H1 (cell line): Measurements from ENCODE around the gene ADGRL2. TPM values are rescaled to one million over a fixed set of nuclear protein-coding genes. Genes with fewer than 3 reads are reported as not detected.

ENCODE experiments used
- CTCF ChIA-PET: fragments of 300-600 bp; sonication (Branson Sonifier 250); formaldehyde crosslinking; loops from one replicate; lab custom pipeline; 2021; ENCODE audit not compliant: partially characterized antibody; lab: Charles Lee
- POLR2A ChIA-PET: fragments of 300-600 bp; sonication (Branson Sonifier 250); formaldehyde crosslinking; loops from one replicate; lab custom pipeline; 2021; ENCODE audit warnings: inconsistent platforms; ENCODE audit not compliant: partially characterized antibody; lab: Charles Lee
- DNase-seq, 2 experiments: peaks; one replicate each; pipeline versions ENCODE4 v3.0.0 to v3.0.0-alpha.2; 2010 to 2022; ENCODE audit warnings: low spot score in 2 of 2, low read depth in 1 of 2, mixed read lengths in 1 of 2
- FAIRE-seq: peaks from 2 replicates; lab custom pipeline; 2011; peaks lifted over from hg19 to GRCh38; lab: Jason Lieb, UNC
- H2AFZ ChIP-seq: 2 replicates; pipeline ENCODE4 v1.8.1; 2012; ENCODE audit warnings: low read length, inconsistent platforms
- H2AK5ac ChIP-seq: 2 replicates; pipeline ENCODE4 v1.6.1; 2013; ENCODE audit warnings: low read depth, low read length
- H2BK120ac ChIP-seq: replicated peaks from 2 replicates; pipeline ENCODE3; 2013; ENCODE audit warnings: low read depth, low read length, inconsistent platforms
- H2BK12ac ChIP-seq: 2 replicates; pipeline ENCODE4 v1.6.1; 2013; ENCODE audit warnings: low read depth, low read length
- H2BK15ac ChIP-seq: 2 replicates; pipeline ENCODE4 v1.6.1; 2013; ENCODE audit warnings: low read length
- H2BK20ac ChIP-seq: 2 replicates; pipeline ENCODE4 v1.6.1; 2013; ENCODE audit warnings: low read length
- H2BK5ac ChIP-seq: 2 replicates; pipeline ENCODE4 v1.6.1; 2013; ENCODE audit warnings: low read depth, low read length
- H3K14ac ChIP-seq: 2 replicates; pipeline ENCODE4 v1.6.1; 2013; ENCODE audit warnings: inconsistent platforms; ENCODE audit not compliant: insufficient read length
- H3K18ac ChIP-seq: 2 replicates; pipeline ENCODE4 v1.6.1; 2013; ENCODE audit warnings: low read length; ENCODE audit errors: extremely low read depth
- H3K23ac ChIP-seq: 2 replicates; pipeline ENCODE4 v1.6.1; 2013; ENCODE audit warnings: inconsistent platforms; ENCODE audit not compliant: insufficient read length
- H3K23me2 ChIP-seq: 2 replicates; pipeline ENCODE4 v1.6.1; 2013; ENCODE audit warnings: low read depth, low read length
- H3K27ac ChIP-seq: 2 replicates; pipeline ENCODE4 v1.6.1; 2011; ENCODE audit warnings: low read depth, low read length, inconsistent platforms
- H3K27me3 ChIP-seq, 4 experiments: replicated peaks in 1 of 4; 1 replicate in 1 of 4; 2 replicates in 3 of 4; pipeline versions ENCODE4 v1.6.1 to v1.8.1; 2011 to 2013; ENCODE audit warnings: low read length in 3 of 4, mild to moderate bottlenecking in 3 of 4, inconsistent platforms in 2 of 4, mixed read lengths in 2 of 4, moderate library complexity in 1 of 4; ENCODE audit not compliant: control insufficient read depth in 3 of 4, insufficient read depth in 3 of 4; ENCODE audit errors: extremely low read depth in 1 of 4
- H3K36me3 ChIP-seq, 4 experiments: 2 replicates each; pipeline versions ENCODE4 v1.6.1 to v1.8.1; 2011 to 2013; ENCODE audit warnings: mild to moderate bottlenecking in 4 of 4, low read length in 3 of 4, moderate library complexity in 2 of 4, control low read depth in 1 of 4, inconsistent platforms in 1 of 4; ENCODE audit not compliant: insufficient read depth in 4 of 4, control insufficient read depth in 2 of 4
- H3K4ac ChIP-seq: replicated peaks from 2 replicates; pipeline ENCODE3; 2013; ENCODE audit warnings: low read length, low read depth, mixed read lengths, inconsistent platforms; ENCODE audit not compliant: insufficient read length
- H3K4me1 ChIP-seq, 4 experiments: replicated peaks in 1 of 4; 1 replicate in 1 of 4; 2 replicates in 3 of 4; pipeline versions ENCODE4 v1.6.1 to v1.8.1; 2011 to 2013; ENCODE audit warnings: low read length in 3 of 4, inconsistent platforms in 2 of 4, mixed read lengths in 1 of 4; ENCODE audit not compliant: insufficient read depth in 4 of 4, control insufficient read depth in 3 of 4
- H3K4me2 ChIP-seq, 2 experiments: 2 replicates each; pipeline versions ENCODE4 v1.6.1 to v1.8.1; 2011 to 2013; ENCODE audit warnings: low read depth in 2 of 2, low read length in 2 of 2, control low read depth in 1 of 2, inconsistent platforms in 1 of 2, mild to moderate bottlenecking in 1 of 2; ENCODE audit not compliant: insufficient read depth in 1 of 2
- H3K4me3 ChIP-seq, 4 experiments: fragments of 200-600, 300-600 bp in 1 of 4; sonication (generic), shearing (Covaris generic), sonication (Bioruptor Twin) in 1 of 4; 2 replicates each; pipeline versions ENCODE4 v1.5.1 to v1.8.1; 2011 to 2016; ENCODE audit warnings: low read length in 4 of 4, low read depth in 3 of 4, control low read depth in 2 of 4, inconsistent platforms in 2 of 4, mild to moderate bottlenecking in 2 of 4, mixed read lengths in 1 of 4, moderate library complexity in 1 of 4; ENCODE audit not compliant: insufficient read depth in 2 of 4; ENCODE audit errors: extremely low read depth in 1 of 4
- H3K56ac ChIP-seq: replicated peaks from 2 replicates; pipeline ENCODE3; 2013; ENCODE audit warnings: low read depth, mild to moderate bottlenecking, mixed read lengths, low read length, inconsistent platforms; ENCODE audit not compliant: insufficient read length
- H3K79me1 ChIP-seq: 2 replicates; pipeline ENCODE4 v1.6.1; 2013; ENCODE audit warnings: low read depth, low read length, control low read depth
- H3K79me2 ChIP-seq, 2 experiments: 2 replicates each; pipeline versions ENCODE4 v1.6.1 to v1.8.1; 2012 to 2013; ENCODE audit warnings: low read length in 2 of 2, mild to moderate bottlenecking in 2 of 2, inconsistent platforms in 1 of 2; ENCODE audit not compliant: insufficient read depth in 2 of 2, control insufficient read depth in 1 of 2
- H3K9ac ChIP-seq, 4 experiments: replicated peaks in 1 of 4; 1 replicate in 1 of 4; 2 replicates in 3 of 4; pipeline versions ENCODE4 v1.6.1 to v1.8.1; 2011 to 2013; ENCODE audit warnings: low read depth in 3 of 4, low read length in 3 of 4, control low read depth in 2 of 4, mild to moderate bottlenecking in 2 of 4, moderate library complexity in 2 of 4, inconsistent platforms in 1 of 4; ENCODE audit errors: extremely low read depth in 1 of 4
- H3K9me3 ChIP-seq, 2 experiments: 2 replicates each; pipeline versions ENCODE4 v1.6.1 to v1.8.1; 2012 to 2013; ENCODE audit warnings: mild to moderate bottlenecking in 2 of 2, moderate library complexity in 2 of 2, control low read depth in 1 of 2, inconsistent platforms in 1 of 2, low read depth in 1 of 2, low read length in 1 of 2, mixed read lengths in 1 of 2; ENCODE audit not compliant: insufficient read depth in 2 of 2
- H4K20me1 ChIP-seq, 2 experiments: replicated peaks in 1 of 2; 2 replicates each; pipeline versions ENCODE3 to v1.8.1; 2011 to 2013; ENCODE audit warnings: inconsistent platforms in 2 of 2, low read length in 2 of 2, mild to moderate bottlenecking in 1 of 2; ENCODE audit not compliant: insufficient read depth in 2 of 2, control insufficient read depth in 1 of 2
- H4K5ac ChIP-seq: 2 replicates; pipeline ENCODE4 v1.6.1; 2013; ENCODE audit warnings: low read length, low read depth, mixed read lengths, inconsistent platforms; ENCODE audit not compliant: insufficient read length
- H4K8ac ChIP-seq: 2 replicates; pipeline ENCODE4 v1.8.0; 2013; ENCODE audit warnings: mild to moderate bottlenecking, moderate library complexity, low read length, inconsistent platforms; ENCODE audit not compliant: insufficient read depth; ENCODE audit errors: extremely low read depth
- H4K91ac ChIP-seq: replicated peaks from 2 replicates; pipeline ENCODE3; 2013; ENCODE audit warnings: low read length, mixed read lengths, inconsistent platforms; ENCODE audit not compliant: insufficient read length
- BACH1 ChIP-seq: IDR thresholded peaks from 2 replicates; pipeline ENCODE4 v1.6.1; 2012; ENCODE audit warnings: low read length, improper control_type of control experiment
- BRCA1 ChIP-seq: IDR thresholded peaks from 2 replicates; pipeline ENCODE4 v1.6.1; 2012; ENCODE audit warnings: low read depth, low read length, improper control_type of control experiment
- CHD2 ChIP-seq: IDR thresholded peaks from 2 replicates; pipeline ENCODE4 v1.6.1; 2012; ENCODE audit warnings: low read length, improper control_type of control experiment
- FOSL1 ChIP-seq: IDR thresholded peaks from 2 replicates; pipeline ENCODE4 v1.6.1; 2011; ENCODE audit warnings: mild to moderate bottlenecking, low read depth, low read length, moderate library complexity; ENCODE audit not compliant: insufficient read depth
- PHF8 ChIP-seq: fragments of 200-600 bp; sonication (generic); conservative IDR thresholded peaks from 2 replicates; pipeline ENCODE4 v1.7.1; 2012; ENCODE audit warnings: low read depth, mild to moderate bottlenecking, inconsistent platforms, low read length, moderate library complexity
- SP2 ChIP-seq: IDR thresholded peaks from 2 replicates; pipeline ENCODE4 v1.6.1; 2012; ENCODE audit warnings: mild to moderate bottlenecking, low read length, inconsistent platforms
- TEAD4 ChIP-seq: IDR thresholded peaks from 2 replicates; pipeline ENCODE4 v1.6.1; 2012; ENCODE audit warnings: low read depth, low read length, inconsistent platforms, mixed read lengths
- WGBS, 2 experiments: shearing (Covaris generic) in 1 of 2; methylation state at CpG; one replicate each; pipeline versions ENCODE4 v1.1.6 to v1.1.7; 2013 to 2015; ENCODE audit warnings: low lambda C conversion rate in 2 of 2, mixed read lengths in 2 of 2, inconsistent platforms in 1 of 2, low coverage in 1 of 2, missing lambda C conversion rate in 1 of 2; ENCODE audit not compliant: insufficient replicate concordance in 2 of 2, insufficient coverage in 1 of 2, insufficient read length in 1 of 2; ENCODE audit errors: extremely low coverage in 1 of 2, missing lambda C conversion rate in 1 of 2; 5-methylcytosine and 5-hydroxymethylcytosine counted together
- polyA plus RNA-seq, 7 experiments: library from polyadenylated mRNA; depleted of rRNA in 3 of 7; stranded (reverse) in 5 of 7; unstranded in 2 of 7; fragments of >200 nt in 5 of 7; fragments of 200-250 nt in 2 of 7; gene quantifications; 1 replicate in 5 of 7; 2 replicates in 1 of 7; 4 replicates in 1 of 7; pipeline versions ENCODE4 v1.2.1 to v1.2.3, GENCODE V29; 2011 to 2013; ENCODE audit warnings: missing spikeins in 2 of 7, mixed read lengths in 2 of 7
- total RNA-seq: library from RNA; stranded (reverse); fragmentation: NEBNext Ultra II Directional; extraction: Animal tissue kit (Norgen Biotek cat#: 25700); gene quantifications from 2 replicates; pipeline ENCODE4 v1.2.1, GENCODE V29; 2021
- TF ChIP-seq, protein P1 (sequence below): IDR thresholded peaks from 2 replicates; pipeline ENCODE4 v1.6.1; 2012; ENCODE audit warnings: inconsistent platforms
- TF ChIP-seq, protein P2 (sequence below): IDR thresholded peaks from 2 replicates; pipeline ENCODE4 v1.6.1; 2012; ENCODE audit warnings: inconsistent platforms
- TF ChIP-seq, protein P3 (sequence below), 3 experiments: IDR thresholded peaks; 1 replicate in 2 of 3; 2 replicates in 1 of 3; pipeline versions ENCODE4 v1.5.1 to v1.6.1; 2011; ENCODE audit warnings: low read length in 3 of 3, mild to moderate bottlenecking in 3 of 3, inconsistent platforms in 2 of 3, low read depth in 1 of 3, moderate library complexity in 1 of 3; ENCODE audit not compliant: insufficient read depth in 1 of 3; ENCODE audit errors: control extremely low read depth in 1 of 3

ADGRL2 gene
- total and polyA plus RNA-seq, 2 of the 8 experiments (the other 6 are each of a cell fraction or from before 2014, with no cell fraction given), result 113 to 124 TPM

DNA sequence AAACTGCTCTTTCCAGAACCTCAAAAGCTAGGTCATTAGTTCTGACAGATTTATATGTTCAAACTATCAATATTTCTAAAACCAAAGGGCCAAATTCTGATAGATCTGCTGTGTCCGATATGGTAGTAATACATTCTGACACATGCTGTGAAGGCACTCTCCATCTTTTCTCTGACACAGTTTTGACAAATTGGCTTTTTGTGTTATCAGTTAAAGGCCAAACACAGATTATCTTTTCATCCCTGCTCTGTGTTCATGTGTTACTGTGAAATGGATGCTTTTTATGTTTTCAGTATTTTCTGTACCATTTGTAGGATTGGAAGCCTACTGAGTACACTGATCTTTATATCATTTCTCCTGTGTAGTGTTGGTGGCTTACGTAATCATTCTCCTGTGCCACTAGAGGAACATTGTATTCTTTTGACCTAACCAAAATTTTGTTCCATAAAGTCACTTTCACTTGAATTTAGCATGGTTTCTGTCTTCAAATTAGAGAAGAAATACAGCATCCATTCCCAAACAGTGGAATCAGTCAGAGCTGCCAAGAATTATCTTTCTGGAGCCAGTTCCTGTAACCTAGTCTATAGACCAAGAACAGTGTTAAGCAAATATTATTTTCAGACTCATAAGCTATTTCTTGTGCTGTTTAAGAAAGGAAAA, 137.2 kb downstream of the ADGRL2 start:
- no peak overlapping the region for H2BK120ac ChIP-seq
- no peak for TF ChIP-seq PHF8
- TF ChIP-seq, protein P1, sequence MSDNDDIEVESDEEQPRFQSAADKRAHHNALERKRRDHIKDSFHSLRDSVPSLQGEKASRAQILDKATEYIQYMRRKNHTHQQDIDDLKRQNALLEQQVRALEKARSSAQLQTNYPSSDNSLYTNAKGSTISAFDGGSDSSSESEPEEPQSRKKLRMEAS, result no peak
- no peak for TF ChIP-seq TEAD4
- TF ChIP-seq BRCA1, result no peak
- TF ChIP-seq CHD2, result no peak
- TF ChIP-seq FOSL1, result no peak
- TF ChIP-seq, protein P2, sequence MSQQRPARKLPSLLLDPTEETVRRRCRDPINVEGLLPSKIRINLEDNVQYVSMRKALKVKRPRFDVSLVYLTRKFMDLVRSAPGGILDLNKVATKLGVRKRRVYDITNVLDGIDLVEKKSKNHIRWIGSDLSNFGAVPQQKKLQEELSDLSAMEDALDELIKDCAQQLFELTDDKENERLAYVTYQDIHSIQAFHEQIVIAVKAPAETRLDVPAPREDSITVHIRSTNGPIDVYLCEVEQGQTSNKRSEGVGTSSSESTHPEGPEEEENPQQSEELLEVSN, result no peak
- no peak for TF ChIP-seq BACH1
- TF ChIP-seq SP2, result no peak
- TF ChIP-seq, protein P3, sequence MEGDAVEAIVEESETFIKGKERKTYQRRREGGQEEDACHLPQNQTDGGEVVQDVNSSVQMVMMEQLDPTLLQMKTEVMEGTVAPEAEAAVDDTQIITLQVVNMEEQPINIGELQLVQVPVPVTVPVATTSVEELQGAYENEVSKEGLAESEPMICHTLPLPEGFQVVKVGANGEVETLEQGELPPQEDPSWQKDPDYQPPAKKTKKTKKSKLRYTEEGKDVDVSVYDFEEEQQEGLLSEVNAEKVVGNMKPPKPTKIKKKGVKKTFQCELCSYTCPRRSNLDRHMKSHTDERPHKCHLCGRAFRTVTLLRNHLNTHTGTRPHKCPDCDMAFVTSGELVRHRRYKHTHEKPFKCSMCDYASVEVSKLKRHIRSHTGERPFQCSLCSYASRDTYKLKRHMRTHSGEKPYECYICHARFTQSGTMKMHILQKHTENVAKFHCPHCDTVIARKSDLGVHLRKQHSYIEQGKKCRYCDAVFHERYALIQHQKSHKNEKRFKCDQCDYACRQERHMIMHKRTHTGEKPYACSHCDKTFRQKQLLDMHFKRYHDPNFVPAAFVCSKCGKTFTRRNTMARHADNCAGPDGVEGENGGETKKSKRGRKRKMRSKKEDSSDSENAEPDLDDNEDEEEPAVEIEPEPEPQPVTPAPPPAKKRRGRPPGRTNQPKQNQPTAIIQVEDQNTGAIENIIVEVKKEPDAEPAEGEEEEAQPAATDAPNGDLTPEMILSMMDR (IDR thresholded peaks at IDR 0.05; ENCODE audit: control extremely low read depth in 1 of 3, insufficient read depth in 1 of 3, low read depth in 1 of 3, low read length in 3 of 3), result no peak

More for the DNA sequence above, 137.2 kb downstream of the ADGRL2 start:
- Histone ChIP-seq H3K36me3 (peaks cover 0 to 16% (median 5%) of the 10 kb centered on the region in 4 experiments; a peak in 5 of 8 replicates), H4K5ac (no peak overlapping the region), H3K4me2 (no peak overlapping the region), H3K56ac (no peak overlapping the region), H2BK12ac (no peak overlapping the region), H3K23me2 (no peaks in the 10 kb centered on the region), H3K9me3 (no peaks in the 10 kb centered on the region), H3K4me3 (no peak overlapping the region), H4K8ac (no peak overlapping the region), H3K18ac (no peak overlapping the region), H2BK15ac (no peak overlapping the region), H3K4me1 (no peaks in the 10 kb centered on the region), H2BK20ac (no peak overlapping the region), H3K79me2 (peaks cover 0 to 75% of the 10 kb centered on the region in 2 experiments; a peak in 2 of 4 replicates), H3K27me3 (no peaks in the 10 kb centered on the region), H3K79me1 (no peaks in the 10 kb centered on the region), H3K23ac (no peak overlapping the region), H3K27ac (no peak overlapping the region), H2AK5ac (no peak overlapping the region), H2AFZ (no peak overlapping the region), H3K14ac (no peak overlapping the region), H3K9ac (no peak overlapping the region), H4K20me1 (no peaks in the 10 kb centered on the region), H2BK5ac (no peak overlapping the region), H3K4ac (no peak overlapping the region), H4K91ac (no peak overlapping the region)
- ChIA-PET POLR2A (no interaction called here), CTCF (no interaction called here)
- DNase-seq (no peak), FAIRE-seq (no peak)
- WGBS, 2 experiments, result 91% methylated on average over 2 of the region's 2 CpGs; no CpG with 5 or more reads in 1 of the 2 experiments
